Keratinocyte (primary cell): ENCODE data around the gene FBXO40. TPM values are rescaled to one million over a fixed set of nuclear protein-coding genes. Genes with fewer than 3 reads are reported as not detected.

Source experiments
- DNase-seq: peaks from one replicate; pipeline ENCODE4 v3.0.0-alpha.2; 2011; ENCODE audit warnings: low read depth, missing footprints, low spot score
- FAIRE-seq: peaks from 2 replicates; lab custom pipeline; 2011; peaks lifted over from hg19 to GRCh38; lab: Jason Lieb, UNC
- H2AFZ ChIP-seq: 2 replicates; pipeline ENCODE4 v1.6.0; 2012; ENCODE audit warnings: low read length, control low read depth, inconsistent platforms; ENCODE audit not compliant: control insufficient read depth
- H3K27ac ChIP-seq: 2 replicates; pipeline ENCODE4 v1.5.1; 2011; ENCODE audit warnings: low read length; ENCODE audit not compliant: control insufficient read depth, insufficient read depth
- H3K27me3 ChIP-seq: 3 replicates; pipeline ENCODE4 v1.6.0; 2011; ENCODE audit warnings: low read length; ENCODE audit not compliant: control insufficient read depth, insufficient read depth; ENCODE audit errors: extremely low read depth
- H3K36me3 ChIP-seq, 2 experiments: 2 replicates in 1 of 2; 3 replicates in 1 of 2; pipeline ENCODE4 v1.5.1; 2011; ENCODE audit warnings: low read length in 2 of 2, mild to moderate bottlenecking in 1 of 2; ENCODE audit not compliant: control insufficient read depth in 2 of 2, insufficient read depth in 2 of 2; ENCODE audit errors: extremely low read depth in 1 of 2
- H3K4me1 ChIP-seq: 3 replicates; pipeline ENCODE4 v1.5.1; 2011; ENCODE audit warnings: low read length; ENCODE audit not compliant: control insufficient read depth, insufficient read depth; ENCODE audit errors: extremely low read depth
- H3K4me2 ChIP-seq: 3 replicates; pipeline ENCODE4 v1.6.0; 2011; ENCODE audit warnings: low read depth, low read length; ENCODE audit not compliant: control insufficient read depth, insufficient read depth; ENCODE audit errors: extremely low read depth
- H3K4me3 ChIP-seq, 3 experiments: fragments of 200-600 bp in 1 of 3; sonication (generic) in 1 of 3; 2 replicates in 2 of 3; 3 replicates in 1 of 3; pipeline ENCODE4 v1.5.1; 2011 to 2016; ENCODE audit warnings: low read length in 3 of 3, mild to moderate bottlenecking in 3 of 3, control low read depth in 2 of 3, inconsistent platforms in 1 of 3, low read depth in 1 of 3, mixed read lengths in 1 of 3, mixed run types in 1 of 3, moderate library complexity in 1 of 3; ENCODE audit not compliant: control insufficient read depth in 2 of 3, insufficient read depth in 2 of 3; ENCODE audit errors: extremely low read depth in 1 of 3
- H3K79me2 ChIP-seq: 2 replicates; pipeline ENCODE4 v1.6.0; 2012; ENCODE audit warnings: low read length; ENCODE audit not compliant: control insufficient read depth, insufficient read depth
- H3K9ac ChIP-seq: 3 replicates; pipeline ENCODE4 v1.6.0; 2011; ENCODE audit warnings: low read length; ENCODE audit not compliant: control insufficient read depth, insufficient read depth; ENCODE audit errors: extremely low read depth
- H3K9me1 ChIP-seq: 3 replicates; pipeline ENCODE4 v1.6.0; 2011; ENCODE audit warnings: low read length; ENCODE audit not compliant: control insufficient read depth, insufficient read depth; ENCODE audit errors: extremely low read depth
- H3K9me3 ChIP-seq: 2 replicates; pipeline ENCODE4 v1.5.1; 2012; ENCODE audit warnings: low read depth, low read length; ENCODE audit not compliant: control insufficient read depth
- H4K20me1 ChIP-seq: 3 replicates; pipeline ENCODE4 v1.6.0; 2011; ENCODE audit warnings: low read length; ENCODE audit not compliant: control insufficient read depth, insufficient read depth; ENCODE audit errors: extremely low read depth
- EZH2 ChIP-seq: IDR thresholded peaks from one replicate; pipeline ENCODE4 v1.6.1; 2012; ENCODE audit warnings: inconsistent platforms, mild to moderate bottlenecking, low read length, moderate library complexity
- dilution Hi-C: fragments of 300-500 bp; cut with MboI; formaldehyde crosslinking; loops from one replicate; pipeline ENCODE4 v1.7.0; 2020; ENCODE audit warnings: low sequenced_read_pairs; ENCODE audit not compliant: extremely low pct_ligation_motif_present
- polyA plus RNA-seq, 5 experiments: library from polyadenylated mRNA; depleted of rRNA in 3 of 5; stranded (reverse) in 3 of 5; stranded (forward) in 1 of 5; unstranded in 1 of 5; fragments of >200 nt; gene quantifications; 1 replicate in 1 of 5; 2 replicates in 3 of 5; 3 replicates in 1 of 5; pipeline versions ENCODE4 v1.2.1 to v1.2.3, GENCODE V29; 2011 to 2012; ENCODE audit warnings: missing spikeins in 2 of 5, low read depth in 1 of 5, low replicate concordance in 1 of 5
- TF ChIP-seq, protein P1 (sequence below), 3 experiments: IDR thresholded peaks in 1 of 3; conservative IDR thresholded peaks in 1 of 3; optimal IDR thresholded peaks in 1 of 3; 2 replicates in 2 of 3; 3 replicates in 1 of 3; pipeline versions ENCODE3 to v1.5.1; 2011; ENCODE audit warnings: low read length in 3 of 3, mild to moderate bottlenecking in 3 of 3, moderate library complexity in 2 of 3, control low read depth in 1 of 3, inconsistent platforms in 1 of 3; ENCODE audit not compliant: insufficient read depth in 2 of 3; ENCODE audit errors: extremely low read depth in 1 of 3

Gene FBXO40
- polyA plus RNA-seq, 1 donor (not counting 4 experiments of a cell fraction or from before 2014, with no cell fraction given) = not detected

GRCh38 chr3:121606106-121606505, 12.9 kb downstream of the FBXO40 start:
- H3K27ac ChIP-seq = no peak overlapping the region
- FAIRE-seq (no peak), DNase-seq (no peak)
- H3K4me1 ChIP-seq = no peaks in the 10 kb centered on the region
- no peaks in the 10 kb centered on the region for H3K9me3 ChIP-seq
- no peaks in the 10 kb centered on the region for H3K27me3 ChIP-seq
- no peak overlapping the region for H3K4me3 ChIP-seq
- H2AFZ ChIP-seq = no peak overlapping the region
- TF ChIP-seq, protein P1, sequence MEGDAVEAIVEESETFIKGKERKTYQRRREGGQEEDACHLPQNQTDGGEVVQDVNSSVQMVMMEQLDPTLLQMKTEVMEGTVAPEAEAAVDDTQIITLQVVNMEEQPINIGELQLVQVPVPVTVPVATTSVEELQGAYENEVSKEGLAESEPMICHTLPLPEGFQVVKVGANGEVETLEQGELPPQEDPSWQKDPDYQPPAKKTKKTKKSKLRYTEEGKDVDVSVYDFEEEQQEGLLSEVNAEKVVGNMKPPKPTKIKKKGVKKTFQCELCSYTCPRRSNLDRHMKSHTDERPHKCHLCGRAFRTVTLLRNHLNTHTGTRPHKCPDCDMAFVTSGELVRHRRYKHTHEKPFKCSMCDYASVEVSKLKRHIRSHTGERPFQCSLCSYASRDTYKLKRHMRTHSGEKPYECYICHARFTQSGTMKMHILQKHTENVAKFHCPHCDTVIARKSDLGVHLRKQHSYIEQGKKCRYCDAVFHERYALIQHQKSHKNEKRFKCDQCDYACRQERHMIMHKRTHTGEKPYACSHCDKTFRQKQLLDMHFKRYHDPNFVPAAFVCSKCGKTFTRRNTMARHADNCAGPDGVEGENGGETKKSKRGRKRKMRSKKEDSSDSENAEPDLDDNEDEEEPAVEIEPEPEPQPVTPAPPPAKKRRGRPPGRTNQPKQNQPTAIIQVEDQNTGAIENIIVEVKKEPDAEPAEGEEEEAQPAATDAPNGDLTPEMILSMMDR (optimal IDR thresholded peaks at IDR 0.05 in 1 of 3, IDR thresholded peaks at IDR 0.05 in 1 of 3, conservative IDR thresholded peaks at IDR 0.05 in 1 of 3; ENCODE audit: extremely low read depth in 1 of 3, insufficient read depth in 2 of 3, low read length in 3 of 3) = no peak
- no peak for TF ChIP-seq EZH2
- dilution Hi-C loops = no loop called here
- no peaks in the 10 kb centered on the region for H3K36me3 ChIP-seq
- H3K9ac ChIP-seq = no peak overlapping the region
- no peaks in the 10 kb centered on the region for H3K79me2 ChIP-seq
- no peaks in the 10 kb centered on the region for H3K9me1 ChIP-seq
- H4K20me1 ChIP-seq = no peaks in the 10 kb centered on the region
- H3K4me2 ChIP-seq = no peak overlapping the region

GRCh38 chr3:121619691-121620090, 26.5 kb downstream of the FBXO40 start:
- DNase-seq (no peak), FAIRE-seq (no peak)
- H3K9me1 ChIP-seq = no peaks in the 10 kb centered on the region
- H3K4me2 ChIP-seq = no peak overlapping the region
- H2AFZ ChIP-seq = no peak overlapping the region
- no peaks in the 10 kb centered on the region for H3K4me1 ChIP-seq
- no peak overlapping the region for H3K27ac ChIP-seq
- H3K79me2 ChIP-seq = no peaks in the 10 kb centered on the region
- no peak overlapping the region for H3K9ac ChIP-seq
- H4K20me1 ChIP-seq = no peaks in the 10 kb centered on the region
- dilution Hi-C loops = no loop called here
- H3K36me3 ChIP-seq = no peaks in the 10 kb centered on the region
- TF ChIP-seq, protein P1 (optimal IDR thresholded peaks at IDR 0.05 in 1 of 3, IDR thresholded peaks at IDR 0.05 in 1 of 3, conservative IDR thresholded peaks at IDR 0.05 in 1 of 3; ENCODE audit: extremely low read depth in 1 of 3, insufficient read depth in 2 of 3, low read length in 3 of 3) = no peak
- TF ChIP-seq EZH2 = no peak
- no peak overlapping the region for H3K4me3 ChIP-seq
- peaks cover 5% of the 10 kb centered on the region for H3K27me3 ChIP-seq
- no peaks in the 10 kb centered on the region for H3K9me3 ChIP-seq
